GM12864 (cell line): ENCODE measurements around the gene HDAC3.
A peak's percentile ranks its signal among the peaks of the same experiment; 100 is the strongest.

Source experiments
- DNase-seq: peaks from one replicate; pipeline ENCODE4 v3.0.0-alpha.2; 2011; ENCODE audit warnings: low read depth
- H3K4me3 ChIP-seq: 2 replicates; pipeline ENCODE4 v1.5.1; 2011; ENCODE audit warnings: mild to moderate bottlenecking, low read depth, low read length, control low read depth
- TF ChIP-seq, protein P1 (sequence below): IDR thresholded peaks from 2 replicates; pipeline ENCODE4 v1.5.1; 2011; ENCODE audit warnings: low read depth, mild to moderate bottlenecking, moderate library complexity, low read length, control low read depth, inconsistent platforms; ENCODE audit errors: missing control alignments

Gene HDAC3

DNA sequence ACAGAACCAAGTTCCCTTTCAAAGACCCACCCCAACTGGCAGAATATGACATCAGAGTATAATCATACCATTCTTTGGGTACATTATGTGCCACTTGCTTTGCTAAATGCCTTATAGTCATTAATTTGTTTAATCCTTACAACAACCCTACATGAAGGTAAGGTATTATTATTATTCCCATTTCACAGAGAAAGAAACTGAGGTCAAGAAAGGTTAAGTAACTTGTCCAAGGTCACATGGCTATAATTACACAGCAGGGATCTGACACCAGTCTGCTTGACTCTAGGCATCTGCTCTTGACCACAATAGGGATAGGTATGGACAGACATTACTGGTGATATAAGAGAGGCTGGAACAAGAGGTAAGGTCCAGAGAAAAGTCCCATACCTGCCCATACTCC, 13.3 kb upstream of the HDAC3 start:
- no peak overlapping the region for H3K4me3 ChIP-seq
- TF ChIP-seq, protein P1, sequence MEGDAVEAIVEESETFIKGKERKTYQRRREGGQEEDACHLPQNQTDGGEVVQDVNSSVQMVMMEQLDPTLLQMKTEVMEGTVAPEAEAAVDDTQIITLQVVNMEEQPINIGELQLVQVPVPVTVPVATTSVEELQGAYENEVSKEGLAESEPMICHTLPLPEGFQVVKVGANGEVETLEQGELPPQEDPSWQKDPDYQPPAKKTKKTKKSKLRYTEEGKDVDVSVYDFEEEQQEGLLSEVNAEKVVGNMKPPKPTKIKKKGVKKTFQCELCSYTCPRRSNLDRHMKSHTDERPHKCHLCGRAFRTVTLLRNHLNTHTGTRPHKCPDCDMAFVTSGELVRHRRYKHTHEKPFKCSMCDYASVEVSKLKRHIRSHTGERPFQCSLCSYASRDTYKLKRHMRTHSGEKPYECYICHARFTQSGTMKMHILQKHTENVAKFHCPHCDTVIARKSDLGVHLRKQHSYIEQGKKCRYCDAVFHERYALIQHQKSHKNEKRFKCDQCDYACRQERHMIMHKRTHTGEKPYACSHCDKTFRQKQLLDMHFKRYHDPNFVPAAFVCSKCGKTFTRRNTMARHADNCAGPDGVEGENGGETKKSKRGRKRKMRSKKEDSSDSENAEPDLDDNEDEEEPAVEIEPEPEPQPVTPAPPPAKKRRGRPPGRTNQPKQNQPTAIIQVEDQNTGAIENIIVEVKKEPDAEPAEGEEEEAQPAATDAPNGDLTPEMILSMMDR, result no peak
- DNase-seq, result no peak

- no peak overlapping the region for H3K4me3 ChIP-seq
- TF ChIP-seq, protein P1, result no peak
- DNase-seq, result no peak
Measured at GRCh38 chr5:141649056-141649688, 12.5 kb upstream of the HDAC3 start.

GRCh38 chr5:141647851-141648250, 11.2 kb upstream of the HDAC3 start:
- TF ChIP-seq, protein P1, result no peak
- no peak overlapping the region for H3K4me3 ChIP-seq
- no peak for DNase-seq

DNA sequence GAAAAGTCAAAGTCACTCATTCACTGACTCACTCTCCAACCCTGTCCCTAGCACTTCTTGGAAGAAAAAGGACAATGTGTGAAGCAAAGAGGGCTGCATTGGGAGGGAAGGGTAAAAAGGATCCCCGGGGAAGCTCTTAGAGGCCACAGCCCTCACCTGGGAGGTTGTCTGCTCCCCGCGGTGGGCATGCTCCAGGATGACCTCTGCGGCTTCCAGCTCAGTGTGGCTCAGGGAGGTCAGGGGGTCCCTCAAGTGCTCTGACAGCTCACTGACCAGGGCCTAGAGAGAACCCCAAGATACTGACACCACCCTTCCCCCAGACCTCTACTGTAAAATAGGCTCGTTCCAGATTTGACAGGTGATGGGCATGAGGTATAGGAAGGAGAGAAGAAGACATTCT, 10.6 kb upstream of the HDAC3 start:
- TF ChIP-seq, protein P1, result no peak
- no peak overlapping the region for H3K4me3 ChIP-seq
- no peak for DNase-seq

- DNase-seq, result no peak
- TF ChIP-seq, protein P1, result no peak
- H3K4me3 ChIP-seq, result no peak overlapping the region
Measured at GRCh38 chr5:141646026-141646425, 9.4 kb upstream of the HDAC3 start.

DNA sequence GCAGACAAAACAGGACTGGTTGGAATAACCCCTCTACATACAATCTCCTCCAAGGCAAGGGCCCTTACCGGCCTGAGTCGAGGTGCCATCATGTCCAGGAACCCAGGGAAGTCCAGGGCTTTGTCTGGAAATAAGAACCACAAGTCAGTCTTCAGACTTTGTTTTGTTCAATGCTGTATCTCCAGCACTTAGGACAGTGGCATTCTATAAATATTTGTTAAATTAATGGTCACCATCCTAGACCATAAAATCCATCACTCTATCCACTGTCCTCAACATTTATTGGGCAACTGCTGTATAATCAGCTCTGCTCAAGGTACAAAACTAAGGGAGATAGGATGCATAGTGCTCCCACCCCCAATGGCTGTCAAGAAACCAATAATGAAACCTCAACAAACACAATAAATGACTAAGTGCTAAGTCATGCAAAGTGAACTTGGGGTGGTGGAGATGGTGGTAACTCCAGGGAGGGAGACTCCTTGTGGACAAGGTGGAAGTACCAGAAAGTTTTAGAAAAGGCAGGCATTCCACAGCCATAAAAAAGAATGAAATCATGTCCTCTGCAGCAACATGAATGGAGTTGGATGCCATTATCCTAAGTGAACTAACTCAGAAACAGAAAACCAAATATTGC, 5.1 kb upstream of the HDAC3 start:
- TF ChIP-seq, protein P1, result peak; percentile 23
- no peak for DNase-seq

GRCh38 chr5:141640698-141641097, 4.0 kb upstream of the HDAC3 start:
- no peak overlapping the region for H3K4me3 ChIP-seq
- TF ChIP-seq, protein P1, result no peak
- DNase-seq, result no peak

More for the DNA sequence above, 5.1 kb upstream of the HDAC3 start:
- no peak overlapping the region for H3K4me3 ChIP-seq
